ENCODE measurements around the gene ZSWIM4.

ZSWIM4 gene

DNA sequence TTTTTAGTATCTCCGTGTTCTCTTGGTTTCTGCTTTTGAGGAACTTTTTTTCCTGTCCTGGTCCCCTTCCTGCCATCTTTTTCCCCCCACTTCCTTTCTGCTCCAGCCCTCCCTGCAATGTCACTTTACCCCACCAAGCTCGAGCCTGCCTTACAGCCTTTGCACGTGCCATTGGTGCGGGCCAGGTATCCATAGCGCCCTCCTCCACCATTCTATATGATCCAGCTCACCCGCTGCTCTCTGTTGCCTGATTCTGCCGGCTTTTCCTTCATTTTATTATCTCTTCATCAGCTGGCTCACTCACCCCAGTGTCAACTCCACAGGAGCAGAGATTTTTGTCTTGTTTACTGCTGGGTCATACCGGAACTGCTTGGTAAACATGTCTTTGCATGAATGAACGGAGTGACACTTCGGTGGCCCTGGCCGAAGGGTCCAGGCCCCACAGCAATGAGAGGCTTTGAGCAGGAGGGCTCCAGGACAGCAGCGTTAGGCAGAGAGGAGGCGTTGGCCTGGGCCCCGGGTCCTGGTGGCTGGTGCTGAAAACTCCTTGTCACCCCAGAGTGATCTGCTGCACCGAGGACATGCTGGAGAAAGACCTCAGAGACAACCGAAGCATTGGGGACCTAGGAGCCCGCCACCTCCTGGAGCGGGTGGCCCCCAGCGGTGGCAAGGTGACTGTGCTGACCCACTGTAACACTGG lies 29.7 kb upstream of the ZSWIM4 start:
- no peak for DNase-seq (ENCODE audit: low spot score)
- Histone ChIP-seq H3K27ac (peak overlapping the region in 1 of 2 donors; percentile 91), H3K4me3 (peak overlapping the region; percentile 98)
- TF ChIP-seq, protein P1, sequence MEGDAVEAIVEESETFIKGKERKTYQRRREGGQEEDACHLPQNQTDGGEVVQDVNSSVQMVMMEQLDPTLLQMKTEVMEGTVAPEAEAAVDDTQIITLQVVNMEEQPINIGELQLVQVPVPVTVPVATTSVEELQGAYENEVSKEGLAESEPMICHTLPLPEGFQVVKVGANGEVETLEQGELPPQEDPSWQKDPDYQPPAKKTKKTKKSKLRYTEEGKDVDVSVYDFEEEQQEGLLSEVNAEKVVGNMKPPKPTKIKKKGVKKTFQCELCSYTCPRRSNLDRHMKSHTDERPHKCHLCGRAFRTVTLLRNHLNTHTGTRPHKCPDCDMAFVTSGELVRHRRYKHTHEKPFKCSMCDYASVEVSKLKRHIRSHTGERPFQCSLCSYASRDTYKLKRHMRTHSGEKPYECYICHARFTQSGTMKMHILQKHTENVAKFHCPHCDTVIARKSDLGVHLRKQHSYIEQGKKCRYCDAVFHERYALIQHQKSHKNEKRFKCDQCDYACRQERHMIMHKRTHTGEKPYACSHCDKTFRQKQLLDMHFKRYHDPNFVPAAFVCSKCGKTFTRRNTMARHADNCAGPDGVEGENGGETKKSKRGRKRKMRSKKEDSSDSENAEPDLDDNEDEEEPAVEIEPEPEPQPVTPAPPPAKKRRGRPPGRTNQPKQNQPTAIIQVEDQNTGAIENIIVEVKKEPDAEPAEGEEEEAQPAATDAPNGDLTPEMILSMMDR (IDR thresholded peaks at IDR 0.05) = no peak

DNA sequence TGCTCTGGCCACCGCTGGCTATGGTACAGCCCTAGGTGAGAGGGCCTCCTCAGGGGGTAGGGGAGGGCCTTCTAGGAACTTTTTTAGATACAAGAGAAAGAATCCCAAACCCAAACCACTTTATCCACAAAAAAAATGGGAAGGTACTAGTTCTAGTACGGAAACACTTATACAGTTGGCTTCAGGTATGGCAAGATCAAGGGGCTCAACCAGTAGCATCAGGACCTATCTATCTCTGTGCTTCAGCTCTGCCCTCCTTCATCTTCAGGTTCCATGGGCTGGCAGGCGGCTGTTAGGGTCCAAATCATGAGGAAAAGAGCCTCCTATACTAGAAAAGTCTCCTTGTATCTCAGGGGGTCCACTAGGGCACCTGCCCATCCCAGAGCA lies 29.2 kb upstream of the ZSWIM4 start:
- Histone ChIP-seq H3K4me3 (no peak overlapping the region), H3K27ac (peak overlapping the region in 1 of 2 donors; percentile 91)
- DNase-seq (ENCODE audit: low spot score) = no peak
- TF ChIP-seq, protein P1 (IDR thresholded peaks at IDR 0.05) = no peak

DNA sequence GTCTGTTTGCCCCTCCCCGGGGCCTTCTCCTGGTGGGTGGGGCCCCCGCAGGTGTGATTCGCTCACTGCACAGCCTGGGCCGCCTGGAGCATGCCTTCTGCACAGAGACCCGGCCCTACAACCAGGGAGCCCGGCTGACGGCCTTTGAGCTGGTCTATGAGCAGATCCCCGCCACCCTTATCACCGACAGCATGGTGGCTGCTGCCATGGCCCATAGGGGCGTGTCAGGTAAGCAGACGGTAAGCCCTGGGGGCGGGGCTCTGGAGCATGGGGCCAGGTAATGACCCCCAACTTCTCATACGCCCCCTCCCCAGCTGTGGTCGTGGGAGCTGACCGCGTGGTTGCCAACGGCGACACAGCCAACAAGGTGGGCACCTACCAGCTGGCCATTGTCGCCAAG lies 26.7 kb upstream of the ZSWIM4 start:
- Histone ChIP-seq H3K4me3 (no peak overlapping the region), H3K27ac (no peak overlapping the region)
- TF ChIP-seq, protein P1 (IDR thresholded peaks at IDR 0.05) = no peak
- no peak for DNase-seq (ENCODE audit: low spot score)

DNA sequence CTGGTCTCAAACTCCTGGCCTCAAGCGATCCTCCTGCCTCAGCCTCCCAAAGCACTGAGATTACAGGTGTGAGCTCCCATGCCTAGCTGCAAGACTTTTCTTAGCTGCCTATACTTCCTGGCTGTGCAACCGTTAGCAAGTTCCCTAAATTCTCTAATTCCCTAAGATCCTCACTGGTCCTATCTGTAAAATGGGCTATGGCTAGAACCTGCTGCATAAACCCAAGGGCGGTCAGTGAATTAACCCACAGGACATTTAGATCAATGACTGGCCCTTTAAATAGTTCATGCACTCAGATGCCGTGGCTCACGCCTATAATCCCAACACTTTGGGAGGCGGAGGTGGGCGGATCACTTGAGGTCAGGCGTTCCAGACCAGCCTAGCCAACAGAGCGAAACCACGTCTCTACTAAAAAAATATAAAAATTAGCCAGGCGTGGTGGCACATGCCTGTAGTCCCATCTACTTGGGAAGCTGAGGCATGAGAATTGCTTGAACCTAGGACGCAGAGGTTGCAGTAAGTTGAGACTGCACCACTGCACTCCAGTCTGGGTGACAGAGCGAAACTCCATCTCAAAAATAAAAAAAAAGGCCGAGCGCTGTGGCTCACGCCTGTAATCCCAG lies 25.1 kb upstream of the ZSWIM4 start:
- TF ChIP-seq, protein P1 (IDR thresholded peaks at IDR 0.05) = no peak
- no peak overlapping the region for H3K4me3 ChIP-seq
- no peak overlapping the region for H3K27ac ChIP-seq
- DNase-seq (ENCODE audit: low spot score) = no peak

DNA sequence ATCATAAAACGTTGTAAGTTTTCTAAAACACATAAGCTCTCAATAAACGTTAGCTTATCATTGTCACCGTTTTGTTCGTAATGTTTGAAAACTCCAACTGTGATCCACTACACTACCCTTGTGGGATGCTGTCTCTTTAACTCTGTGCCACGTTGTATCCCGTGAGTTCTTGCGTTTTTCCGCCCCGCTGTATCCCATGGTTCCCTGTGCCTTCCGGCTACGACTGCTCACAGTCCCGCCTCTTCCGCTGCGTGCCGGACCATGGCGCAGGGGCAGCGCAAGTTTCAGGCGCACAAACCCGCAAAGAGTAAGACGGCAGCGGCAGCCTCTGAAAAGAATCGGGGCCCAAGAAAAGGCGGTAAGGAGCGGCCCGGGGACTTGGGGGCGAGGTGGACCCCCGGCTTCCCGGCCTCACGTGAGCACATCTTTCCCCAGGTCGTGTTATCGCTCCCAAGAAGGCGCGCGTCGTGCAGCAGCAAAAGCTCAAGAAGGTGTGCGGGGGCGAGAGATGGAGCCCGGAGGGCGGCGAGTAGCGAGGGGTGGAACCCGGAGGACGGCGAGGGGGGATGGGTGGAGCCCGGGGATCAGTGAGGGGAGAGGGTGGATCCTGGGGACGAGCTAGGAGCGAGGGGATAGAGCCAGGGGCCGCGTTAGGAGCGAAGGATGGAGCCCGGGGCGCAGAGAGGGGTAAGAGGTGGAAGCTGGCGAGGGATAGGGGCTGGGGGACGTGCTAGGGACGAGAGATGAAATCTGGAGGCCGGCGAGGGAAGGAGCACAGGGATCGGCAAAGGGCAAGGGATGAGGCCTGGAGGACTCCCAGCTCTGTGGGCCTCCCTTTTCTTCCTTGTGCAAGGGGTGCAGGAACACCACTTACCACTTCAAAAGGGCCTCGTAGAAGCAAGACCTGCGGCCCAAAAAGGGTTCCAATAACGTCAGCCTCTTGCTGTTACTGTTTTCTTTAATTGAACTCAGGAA lies 20.7 kb upstream of the ZSWIM4 start, which contains the start of gene C19orf53:
TSS of gene C19orf53 (plus strand) at position 240 of the 975 bp plus-strand sequence. CDS start at position 262, 22 bp downstream.
- peak; percentile 88 for DNase-seq (ENCODE audit: low spot score)

DNA sequence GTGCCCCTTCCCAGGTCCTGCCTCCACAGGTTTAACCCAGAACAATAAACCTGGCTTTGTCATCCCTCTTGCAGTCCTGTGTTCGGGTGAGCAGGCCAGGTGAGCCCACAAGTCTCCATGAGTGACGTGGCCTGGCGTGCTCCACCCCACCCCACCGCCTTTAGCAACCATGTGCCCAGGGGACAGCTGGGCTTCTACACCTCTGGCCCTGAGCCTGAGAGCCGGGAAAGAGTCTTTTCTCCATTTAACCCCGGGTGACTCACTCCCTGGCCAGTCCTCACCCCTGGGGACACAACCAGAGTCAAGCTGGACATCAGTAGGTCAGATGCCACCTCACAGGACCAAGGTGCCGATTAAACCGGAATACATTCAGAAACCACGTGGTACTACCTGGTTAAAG lies 16.8 kb upstream of the ZSWIM4 start:
- no peak for DNase-seq (ENCODE audit: low spot score)
- no peak overlapping the region for H3K27ac ChIP-seq
- H3K4me3 ChIP-seq = no peak overlapping the region
- TF ChIP-seq, protein P1 (IDR thresholded peaks at IDR 0.05) = no peak

More for the DNA sequence above, 20.7 kb upstream of the ZSWIM4 start, which contains the start of gene C19orf53:
- Histone ChIP-seq H3K4me3 (peak within 1 kb of the TSS; percentile 79), H3K27ac (peak within 1 kb of the TSS; percentile 87)
- TF ChIP-seq, protein P1 (IDR thresholded peaks at IDR 0.05) = no peak

Data from coronary artery (tissue), 2 donors.